Activated CD4-positive, alpha-beta T cell treated with anti-CD3 and anti-CD28 coated beads for 36 hours (primary cell): ENCODE data around the gene ANKRD63. TPM values are rescaled to one million over a fixed set of nuclear protein-coding genes. Genes with fewer than 3 reads are reported as not detected.

Source experiments
- ATAC-seq: fragments of 200-7000 bp; cut with Tn5 transposase; one replicate; pipeline ENCODE4 v1.10.0; 2021; ENCODE audit warnings: mild to moderate bottlenecking, moderate library complexity
- CTCF ChIA-PET: fragments of 350-600 bp; sonication (Branson Sonifier 250); formaldehyde crosslinking; loops from one replicate; lab custom pipeline; 2021; ENCODE audit warnings: antibody characterized with exemption; lab: Charles Lee
- POLR2A ChIA-PET: fragments of 350-600 bp; sonication (Branson Sonifier 250); formaldehyde crosslinking; loops from one replicate; lab custom pipeline; 2021; ENCODE audit warnings: antibody characterized with exemption, inconsistent platforms; lab: Charles Lee
- DNase-seq: peaks from one replicate; pipeline ENCODE4 v3.0.0-alpha.2; 2020
- H3K27ac Mint-ChIP-seq: one replicate; pipeline ENCODE4 v1.8.0; 2021; ENCODE audit warnings: mixed read lengths
- H3K27me3 Mint-ChIP-seq: one replicate; pipeline ENCODE4 v1.8.0; 2021; ENCODE audit warnings: mixed read lengths
- H3K36me3 Mint-ChIP-seq: one replicate; pipeline ENCODE4 v1.8.0; 2021; ENCODE audit warnings: low read depth, mixed read lengths
- H3K4me1 Mint-ChIP-seq: one replicate; pipeline ENCODE4 v1.8.0; 2021; ENCODE audit warnings: mixed read lengths
- H3K4me3 Mint-ChIP-seq: one replicate; pipeline ENCODE4 v1.8.0; 2021; ENCODE audit warnings: mild to moderate bottlenecking, moderate library complexity, mixed read lengths
- H3K9me3 Mint-ChIP-seq: one replicate; pipeline ENCODE4 v1.8.0; 2021; ENCODE audit warnings: low read depth, mixed read lengths
- intact Hi-C, 2 experiments: fragments of 100-400 bp; cut with DNase I in 1 of 2; cut with micrococcal nuclease in 1 of 2; formaldehyde crosslinking; loops; one replicate each; pipeline versions ENCODE4 v1.14.2 to v1.15.1; 2022 to 2024; cut with DNase I, micrococcal nuclease
- total RNA-seq, 2 experiments: library from RNA; stranded (reverse); gene quantifications; one replicate each; pipeline ENCODE4 v1.2.3, GENCODE V29; 2021

Gene ANKRD63
- total RNA-seq, 2 experiments from 2014 or later: not detected

- H3K9me3 Mint-ChIP-seq: no peaks in the 10 kb centered on the region
- peaks cover 21% of the 10 kb centered on the region for H3K36me3 Mint-ChIP-seq
- H3K4me3 Mint-ChIP-seq: no peak overlapping the region
- DNase-seq: no peak
- no peaks in the 10 kb centered on the region for H3K27me3 Mint-ChIP-seq
- ChIA-PET CTCF (interaction anchor here (0.6 to 21.7 kb wide), 4 partner anchors 20 to 192 kb away, joined by 3 to 393 read pairs (median 4); no protein-coding TSS in a partner anchor), POLR2A (no interaction called here)
- no peak for ATAC-seq
- no peak overlapping the region for H3K27ac Mint-ChIP-seq
- intact Hi-C loops: loop anchor here in 1 of 2 experiments (10.0 kb wide), 1 partner anchor 520 kb away; the partner anchor contains the start of gene FSIP1
- H3K4me1 Mint-ChIP-seq: peaks cover 31% of the 10 kb centered on the region
Observed at GRCh38 chr15:40305281-40305680, 22.4 kb upstream of the ANKRD63 start.

- CTCF ChIA-PET: interaction anchor here (0.6 to 21.7 kb wide), 2 partner anchors 29 to 34 kb away, joined by 3 to 393 read pairs; no protein-coding TSS in a partner anchor
- no peaks in the 10 kb centered on the region for H3K9me3 Mint-ChIP-seq
Observed at GRCh38 chr15:40303576-40303975, 20.7 kb upstream of the ANKRD63 start.

GRCh38 chr15:40302981-40303380 is 20.1 kb upstream of the ANKRD63 start:
- Mint-ChIP-seq H3K27me3 (no peaks in the 10 kb centered on the region), H3K4me3 (no peak overlapping the region), H3K4me1 (peaks cover 15% of the 10 kb centered on the region), H3K9me3 (no peaks in the 10 kb centered on the region), H3K36me3 (peaks cover 33% of the 10 kb centered on the region), H3K27ac (no peak overlapping the region)
- CTCF ChIA-PET: interaction anchor here (0.6 to 21.7 kb wide), 3 partner anchors 28 to 35 kb away, joined by 3 to 393 read pairs (median 7); no protein-coding TSS in a partner anchor
- ATAC-seq: no peak
- POLR2A ChIA-PET: no interaction called here
- intact Hi-C loops: loop anchor here in 1 of 2 experiments (10.0 kb wide), 1 partner anchor 518 kb away; the partner anchor contains the start of gene FSIP1
- DNase-seq: no peak

More at GRCh38 chr15:40303576-40303975, 20.7 kb upstream of the ANKRD63 start:
- H3K27me3 Mint-ChIP-seq: no peaks in the 10 kb centered on the region
- peaks cover 33% of the 10 kb centered on the region for H3K36me3 Mint-ChIP-seq
- peaks cover 16% of the 10 kb centered on the region for H3K4me1 Mint-ChIP-seq
- H3K27ac Mint-ChIP-seq: no peak overlapping the region
- no peak for ATAC-seq
- POLR2A ChIA-PET: no interaction called here
- H3K4me3 Mint-ChIP-seq: no peak overlapping the region
- intact Hi-C loops: loop anchor here in 1 of 2 experiments (10.0 kb wide), 1 partner anchor 519 kb away; the partner anchor contains the start of gene FSIP1
- no peak for DNase-seq

GRCh38 chr15:40302288-40302886 is 19.5 kb upstream of the ANKRD63 start:
- H3K4me3 Mint-ChIP-seq: no peak overlapping the region
- H3K9me3 Mint-ChIP-seq: no peaks in the 10 kb centered on the region
- ATAC-seq: no peak
- H3K27ac Mint-ChIP-seq: no peak overlapping the region
- DNase-seq: no peak
- H3K36me3 Mint-ChIP-seq: peaks cover 33% of the 10 kb centered on the region
- intact Hi-C loops: loop anchor here in 1 of 2 experiments (10.0 kb wide), 1 partner anchor 518 kb away; the partner anchor contains the start of gene FSIP1
- CTCF ChIA-PET: interaction anchor here (0.7 to 21.7 kb wide), 5 partner anchors 14 to 35 kb away, joined by 3 to 393 read pairs (median 6); no protein-coding TSS in a partner anchor
- peaks cover 15% of the 10 kb centered on the region for H3K4me1 Mint-ChIP-seq
- POLR2A ChIA-PET: no interaction called here
- no peaks in the 10 kb centered on the region for H3K27me3 Mint-ChIP-seq

- POLR2A ChIA-PET: no interaction called here
- ATAC-seq (no peak), DNase-seq (no peak)
- CTCF ChIA-PET: interaction anchor here (0.7 to 2.6 kb wide), 10 partner anchors 8 to 36 kb away, joined by 3 to 7 read pairs (median 4); no protein-coding TSS in a partner anchor
- Mint-ChIP-seq H3K4me3 (no peak overlapping the region), H3K9me3 (no peaks in the 10 kb centered on the region), H3K27me3 (no peaks in the 10 kb centered on the region), H3K27ac (no peak overlapping the region), H3K4me1 (peaks cover 14% of the 10 kb centered on the region), H3K36me3 (peaks cover 33% of the 10 kb centered on the region)
- intact Hi-C loops: loop anchor here in 1 of 2 experiments (10.0 kb wide), 1 partner anchor 517 kb away; the partner anchor contains the start of gene FSIP1
Observed at GRCh38 chr15:40301467-40302179, 18.8 kb upstream of the ANKRD63 start.

GRCh38 chr15:40300771-40301170 is 17.9 kb upstream of the ANKRD63 start:
- POLR2A ChIA-PET: no interaction called here
- Mint-ChIP-seq H3K27ac (no peak overlapping the region), H3K36me3 (peaks cover 35% of the 10 kb centered on the region), H3K9me3 (no peaks in the 10 kb centered on the region), H3K27me3 (no peaks in the 10 kb centered on the region), H3K4me3 (no peak overlapping the region), H3K4me1 (peaks cover 7% of the 10 kb centered on the region)
- no peak for ATAC-seq
- CTCF ChIA-PET: interaction anchor here (1.0 to 2.6 kb wide), 7 partner anchors 9 to 37 kb away, joined by 3 to 7 read pairs (median 6); no protein-coding TSS in a partner anchor
- DNase-seq: no peak
- intact Hi-C loops: loop anchor here in 1 of 2 experiments (10.0 kb wide), 1 partner anchor 516 kb away; the partner anchor contains the start of gene FSIP1

GRCh38 chr15:40300367-40300766 is 17.5 kb upstream of the ANKRD63 start:
- Mint-ChIP-seq H3K27ac (no peak overlapping the region), H3K4me3 (no peak overlapping the region), H3K9me3 (no peaks in the 10 kb centered on the region), H3K4me1 (peaks cover 7% of the 10 kb centered on the region), H3K27me3 (no peaks in the 10 kb centered on the region), H3K36me3 (peaks cover 35% of the 10 kb centered on the region)
- DNase-seq (no peak), ATAC-seq (no peak)
- intact Hi-C loops: loop anchor here in 1 of 2 experiments (10.0 kb wide), 1 partner anchor 516 kb away; the partner anchor contains the start of gene FSIP1
- ChIA-PET POLR2A (no interaction called here), CTCF (interaction anchor here (1.4 to 2.6 kb wide), 5 partner anchors 9 to 37 kb away, joined by 3 to 7 read pairs (median 6); no protein-coding TSS in a partner anchor)

- intact Hi-C loops: no loop called here
- peaks cover 34% of the 10 kb centered on the region for H3K36me3 Mint-ChIP-seq
- H3K4me1 Mint-ChIP-seq: no peaks in the 10 kb centered on the region
- H3K27me3 Mint-ChIP-seq: no peaks in the 10 kb centered on the region
- no peak overlapping the region for H3K27ac Mint-ChIP-seq
- no peak overlapping the region for H3K4me3 Mint-ChIP-seq
- no peak for DNase-seq
- ATAC-seq: no peak
- CTCF ChIA-PET: interaction anchor here (0.7 to 1.5 kb wide), 4 partner anchors 11 to 49 kb away, joined by 3 to 4 read pairs (median 4); no protein-coding TSS in a partner anchor
- no peaks in the 10 kb centered on the region for H3K9me3 Mint-ChIP-seq
- POLR2A ChIA-PET: interaction anchor here (0.6 kb wide), 1 partner anchor 42 kb away, joined by 3 read pairs; no protein-coding TSS in a partner anchor
Observed at GRCh38 chr15:40298216-40298935, 15.5 kb upstream of the ANKRD63 start.

GRCh38 chr15:40297356-40297755 is 14.5 kb upstream of the ANKRD63 start:
- Mint-ChIP-seq H3K4me3 (no peak overlapping the region), H3K4me1 (no peaks in the 10 kb centered on the region), H3K27ac (no peak overlapping the region), H3K27me3 (no peaks in the 10 kb centered on the region), H3K9me3 (no peaks in the 10 kb centered on the region), H3K36me3 (peaks cover 33% of the 10 kb centered on the region)
- DNase-seq: no peak
- ChIA-PET CTCF (interaction anchor here (0.7 to 1.0 kb wide), 2 partner anchors 17 to 25 kb away, joined by 3 to 4 read pairs; no protein-coding TSS in a partner anchor), POLR2A (no interaction called here)
- ATAC-seq: no peak
- intact Hi-C loops: no loop called here

- ATAC-seq: no peak
- ChIA-PET CTCF (interaction anchor here (0.6 kb wide), 1 partner anchor 40 kb away, joined by 3 read pairs; no protein-coding TSS in a partner anchor), POLR2A (interaction anchor here (0.6 kb wide), 1 partner anchor 8 kb away, joined by 4 read pairs; no protein-coding TSS in a partner anchor)
- no peak for DNase-seq
- no peaks in the 10 kb centered on the region for H3K4me1 Mint-ChIP-seq
- no peaks in the 10 kb centered on the region for H3K9me3 Mint-ChIP-seq
- H3K27me3 Mint-ChIP-seq: no peaks in the 10 kb centered on the region
- H3K4me3 Mint-ChIP-seq: no peak overlapping the region
- intact Hi-C loops: no loop called here
- peaks cover 29% of the 10 kb centered on the region for H3K36me3 Mint-ChIP-seq
- H3K27ac Mint-ChIP-seq: no peak overlapping the region
Observed at GRCh38 chr15:40296561-40297230, 13.8 kb upstream of the ANKRD63 start.
